Measurements from ENCODE around the gene CACNA1A.

The CACNA1A gene

GRCh38 chr19:13356686-13357280, 149.5 kb downstream of the CACNA1A start:
- DNase-seq = no peak

- DNase-seq = no peak
Measured at GRCh38 chr19:13356185-13356584, 150.1 kb downstream of the CACNA1A start.

- DNase-seq = no peak
Measured at GRCh38 chr19:13355356-13355755, 150.9 kb downstream of the CACNA1A start.

- no peak for DNase-seq
Measured at GRCh38 chr19:13353625-13354024, 152.7 kb downstream of the CACNA1A start.

- no peak for DNase-seq
Measured at GRCh38 chr19:13350759-13351158, 155.5 kb downstream of the CACNA1A start.

GRCh38 chr19:13350072-13350471, 156.2 kb downstream of the CACNA1A start:
- no peak for DNase-seq

GRCh38 chr19:13347367-13347766, 158.9 kb downstream of the CACNA1A start:
- DNase-seq = no peak

- DNase-seq = no peak
Measured at GRCh38 chr19:13343514-13343913, 162.8 kb downstream of the CACNA1A start.

- no peak for DNase-seq
Measured at GRCh38 chr19:13342672-13343071, 163.6 kb downstream of the CACNA1A start.

GRCh38 chr19:13339869-13340268, 166.4 kb downstream of the CACNA1A start:
- DNase-seq = no peak

GRCh38 chr19:13337181-13337580, 169.1 kb downstream of the CACNA1A start:
- no peak for DNase-seq

GRCh38 chr19:13334801-13335481, 171.3 kb downstream of the CACNA1A start:
- DNase-seq = no peak

GRCh38 chr19:13330285-13330684, 176.0 kb downstream of the CACNA1A start:
- DNase-seq = no peak

GRCh38 chr19:13329766-13330165, 176.5 kb downstream of the CACNA1A start:
- DNase-seq = no peak

- no peak for DNase-seq
Measured at GRCh38 chr19:13328241-13328640, 178.0 kb downstream of the CACNA1A start.

GRCh38 chr19:13319526-13319925, 186.8 kb downstream of the CACNA1A start:
- DNase-seq = no peak

GRCh38 chr19:13318190-13318589, 188.1 kb downstream of the CACNA1A start:
- DNase-seq = no peak

GRCh38 chr19:13315495-13315894, 190.8 kb downstream of the CACNA1A start:
- no peak for DNase-seq

- DNase-seq = no peak
Measured at GRCh38 chr19:13314761-13315160, 191.5 kb downstream of the CACNA1A start.

GRCh38 chr19:13313875-13314274, 192.4 kb downstream of the CACNA1A start:
- no peak for DNase-seq

GRCh38 chr19:13309864-13310263, 196.4 kb downstream of the CACNA1A start:
- no peak for DNase-seq

- DNase-seq = no peak
Measured at GRCh38 chr19:13303381-13304129, 202.7 kb downstream of the CACNA1A start.

- no peak for DNase-seq
Measured at GRCh38 chr19:13302526-13303270, 203.6 kb downstream of the CACNA1A start.
